Prostate gland (tissue), 2 donors: ENCODE measurements around the gene CAPN3. TPM values are rescaled to one million over a fixed set of nuclear protein-coding genes. Genes with fewer than 3 reads are reported as not detected.

Experiments used
- DNase-seq: peaks from one replicate; pipeline ENCODE4 v3.0.0-alpha.2; 2019; ENCODE audit warnings: low spot score
- H3K27ac ChIP-seq, 2 donors: fragments of 200-600 bp; sonication (generic); 2 replicates each; pipeline ENCODE4 v1.5.1; 2017 to 2019
- H3K27me3 ChIP-seq: fragments of 200-600 bp; sonication (generic); replicated peaks from 2 replicates; pipeline ENCODE4 v1.5.1; 2019; ENCODE audit not compliant: insufficient read depth
- H3K36me3 ChIP-seq, 2 donors: fragments of 200-600 bp; sonication (generic); 1 replicate in 1 of 2; 2 replicates in 1 of 2; pipeline versions ENCODE4 v1.5.1 to v1.8.1; 2017 to 2019
- H3K4me1 ChIP-seq: fragments of 200-600 bp; sonication (generic); replicated peaks from 2 replicates; pipeline ENCODE4 v1.5.1; 2019
- H3K4me3 ChIP-seq, 2 donors: fragments of 200-600 bp; sonication (generic); 2 replicates each; pipeline ENCODE4 v1.5.1; 2017 to 2019
- H3K9me3 ChIP-seq: fragments of 200-600 bp; sonication (generic); 2 replicates; pipeline ENCODE4 v1.5.1; 2017
- POLR2A ChIP-seq: fragments of 450-650 bp; IDR thresholded peaks from one replicate; pipeline ENCODE4 v1.6.1; 2016; ENCODE audit warnings: antibody characterized with exemption, mild to moderate bottlenecking
- POLR2AphosphoS5 ChIP-seq: sonication (generic); formaldehyde crosslinking; IDR thresholded peaks from one replicate; pipeline ENCODE4 v1.6.1; 2017; ENCODE audit warnings: antibody characterized with exemption
- WGBS: methylation state at CpG from one replicate; pipeline ENCODE4 v1.1.5; 2018; 5-methylcytosine and 5-hydroxymethylcytosine counted together
- intact Hi-C: fragments of 100-400 bp; cut with DNase I; formaldehyde crosslinking; loops from one replicate; pipeline ENCODE4 v1.14.2; 2022
- total RNA-seq, 2 donors: library from RNA; depleted of rRNA; stranded (reverse); fragments of >200 nt; gene quantifications; one replicate each; pipeline ENCODE4 v1.1.0, GENCODE V29; 2016
- TF ChIP-seq, protein P1 (sequence below), 4 experiments: fragments of 200-600 bp in 2 of 4; fragments of 450-650 bp in 2 of 4; sonication (generic) in 2 of 4; IDR thresholded peaks; 1 replicate in 3 of 4; 2 replicates in 1 of 4; pipeline ENCODE4 v1.5.1; 2016 to 2019; ENCODE audit warnings: antibody characterized with exemption in 4 of 4, mild to moderate bottlenecking in 2 of 4, moderate library complexity in 2 of 4

The CAPN3 gene
- total RNA-seq, 2 donors from 2014 or later: 5.3 to 15.1 TPM

DNA sequence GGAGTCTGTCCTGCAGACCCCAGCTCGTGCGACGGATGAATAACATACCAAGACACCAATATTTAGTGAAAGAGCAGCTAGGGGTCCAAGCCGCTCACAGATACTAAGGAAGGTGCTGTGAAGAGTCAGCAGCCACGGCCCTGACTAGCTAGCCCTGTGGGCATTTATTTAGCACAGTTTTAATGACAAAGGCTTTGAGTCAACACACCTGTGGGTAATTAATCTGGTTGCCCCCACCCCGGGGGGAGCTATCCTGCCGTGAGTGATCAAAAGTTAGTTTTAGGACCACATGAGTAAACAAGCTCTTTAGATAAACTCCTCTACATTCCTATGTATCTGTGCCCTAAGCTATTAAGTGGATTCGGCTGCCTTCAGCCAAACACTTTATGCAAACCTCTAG is 18.7 kb downstream of the CAPN3 start:
- TF ChIP-seq, protein P1, sequence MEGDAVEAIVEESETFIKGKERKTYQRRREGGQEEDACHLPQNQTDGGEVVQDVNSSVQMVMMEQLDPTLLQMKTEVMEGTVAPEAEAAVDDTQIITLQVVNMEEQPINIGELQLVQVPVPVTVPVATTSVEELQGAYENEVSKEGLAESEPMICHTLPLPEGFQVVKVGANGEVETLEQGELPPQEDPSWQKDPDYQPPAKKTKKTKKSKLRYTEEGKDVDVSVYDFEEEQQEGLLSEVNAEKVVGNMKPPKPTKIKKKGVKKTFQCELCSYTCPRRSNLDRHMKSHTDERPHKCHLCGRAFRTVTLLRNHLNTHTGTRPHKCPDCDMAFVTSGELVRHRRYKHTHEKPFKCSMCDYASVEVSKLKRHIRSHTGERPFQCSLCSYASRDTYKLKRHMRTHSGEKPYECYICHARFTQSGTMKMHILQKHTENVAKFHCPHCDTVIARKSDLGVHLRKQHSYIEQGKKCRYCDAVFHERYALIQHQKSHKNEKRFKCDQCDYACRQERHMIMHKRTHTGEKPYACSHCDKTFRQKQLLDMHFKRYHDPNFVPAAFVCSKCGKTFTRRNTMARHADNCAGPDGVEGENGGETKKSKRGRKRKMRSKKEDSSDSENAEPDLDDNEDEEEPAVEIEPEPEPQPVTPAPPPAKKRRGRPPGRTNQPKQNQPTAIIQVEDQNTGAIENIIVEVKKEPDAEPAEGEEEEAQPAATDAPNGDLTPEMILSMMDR (IDR thresholded peaks at IDR 0.05): no peak
- TF ChIP-seq POLR2A (no peak), POLR2AphosphoS5 (no peak)
- Histone ChIP-seq H3K4me3 (no peak overlapping the region), H3K4me1 (no peaks in the 10 kb centered on the region), H3K27me3 (no peaks in the 10 kb centered on the region), H3K36me3 (no peaks in the 10 kb centered on the region), H3K27ac (no peak overlapping the region), H3K9me3 (no peaks in the 10 kb centered on the region)
- DNase-seq: no peak
- intact Hi-C loops: no loop called here
- 58% methylated on average over 8 of the region's 8 CpGs for WGBS

DNA sequence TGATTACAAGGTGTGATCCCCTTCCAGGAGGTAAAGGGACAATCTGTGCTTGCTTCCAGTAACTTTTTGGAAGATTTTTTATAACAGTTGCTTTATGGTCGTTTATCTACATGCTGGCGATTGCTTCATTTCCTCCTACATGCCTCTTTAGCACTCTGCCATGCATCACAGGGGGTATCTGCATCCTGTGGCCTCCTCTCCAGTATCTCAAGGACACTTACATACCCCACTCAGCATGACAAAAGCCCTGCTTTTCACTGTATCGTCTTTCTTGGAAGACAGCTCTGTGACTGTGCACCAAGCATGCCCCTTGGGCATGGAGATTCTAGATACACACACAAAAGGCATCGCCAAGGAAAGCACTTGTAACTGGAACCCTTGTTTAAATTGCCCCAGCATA is 25.3 kb downstream of the CAPN3 start:
- Histone ChIP-seq H3K4me3 (no peak overlapping the region), H3K4me1 (no peaks in the 10 kb centered on the region), H3K27me3 (no peaks in the 10 kb centered on the region), H3K9me3 (no peaks in the 10 kb centered on the region), H3K27ac (no peak overlapping the region), H3K36me3 (no peaks in the 10 kb centered on the region)
- intact Hi-C loops: no loop called here
- no peak for DNase-seq
- no peak for TF ChIP-seq POLR2AphosphoS5
- no peak for TF ChIP-seq POLR2A
- TF ChIP-seq, protein P1 (IDR thresholded peaks at IDR 0.05): no peak
- 50% methylated on average over 4 of the region's 4 CpGs for WGBS

DNA sequence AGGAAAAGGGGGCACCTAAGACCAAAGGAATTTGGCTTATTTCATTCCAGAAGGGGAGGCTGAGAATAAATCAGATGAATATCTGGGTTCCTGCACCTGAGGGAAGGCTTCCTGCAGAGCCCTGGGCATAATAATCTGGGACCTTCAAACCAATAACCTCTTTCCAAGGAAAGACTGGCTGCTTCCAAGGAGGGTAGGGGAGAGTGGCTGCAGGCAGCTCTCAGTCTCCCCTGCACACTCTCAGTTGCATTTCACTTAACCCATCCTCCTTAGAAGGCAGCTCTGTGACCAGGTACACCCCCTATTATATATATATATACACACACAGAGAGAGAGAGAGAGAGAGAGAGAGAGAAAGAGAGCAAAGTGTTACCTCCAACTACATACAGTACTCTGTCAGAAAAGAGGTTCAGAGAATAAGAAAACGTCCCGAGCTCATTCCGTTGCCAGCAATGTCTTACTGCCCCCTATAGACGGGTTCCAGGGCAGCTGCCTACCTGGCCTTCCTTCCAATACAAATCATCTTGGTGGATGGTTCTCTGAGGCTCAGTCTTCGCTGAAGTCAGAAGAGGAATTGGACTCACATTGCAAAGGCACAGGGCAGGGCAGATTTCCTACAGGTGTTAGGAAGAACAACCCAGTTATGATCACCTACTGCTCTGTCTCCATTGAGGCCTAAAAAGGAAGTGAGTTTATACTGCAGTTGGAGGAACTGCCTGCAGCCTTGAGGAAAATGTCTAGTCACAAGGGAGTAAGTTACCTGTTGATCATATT is 26.1 kb downstream of the CAPN3 start:
- Histone ChIP-seq H3K9me3 (no peaks in the 10 kb centered on the region), H3K4me1 (no peaks in the 10 kb centered on the region), H3K27me3 (no peaks in the 10 kb centered on the region), H3K4me3 (no peak overlapping the region), H3K27ac (no peak overlapping the region), H3K36me3 (no peaks in the 10 kb centered on the region)
- 55% methylated on average over 5 of the region's 5 CpGs for WGBS
- DNase-seq: no peak
- intact Hi-C loops: no loop called here
- TF ChIP-seq, protein P1 (IDR thresholded peaks at IDR 0.05): peak in 3 of 4 experiments; percentile 21 to 31 (median 28)
- TF ChIP-seq POLR2AphosphoS5: no peak

DNA sequence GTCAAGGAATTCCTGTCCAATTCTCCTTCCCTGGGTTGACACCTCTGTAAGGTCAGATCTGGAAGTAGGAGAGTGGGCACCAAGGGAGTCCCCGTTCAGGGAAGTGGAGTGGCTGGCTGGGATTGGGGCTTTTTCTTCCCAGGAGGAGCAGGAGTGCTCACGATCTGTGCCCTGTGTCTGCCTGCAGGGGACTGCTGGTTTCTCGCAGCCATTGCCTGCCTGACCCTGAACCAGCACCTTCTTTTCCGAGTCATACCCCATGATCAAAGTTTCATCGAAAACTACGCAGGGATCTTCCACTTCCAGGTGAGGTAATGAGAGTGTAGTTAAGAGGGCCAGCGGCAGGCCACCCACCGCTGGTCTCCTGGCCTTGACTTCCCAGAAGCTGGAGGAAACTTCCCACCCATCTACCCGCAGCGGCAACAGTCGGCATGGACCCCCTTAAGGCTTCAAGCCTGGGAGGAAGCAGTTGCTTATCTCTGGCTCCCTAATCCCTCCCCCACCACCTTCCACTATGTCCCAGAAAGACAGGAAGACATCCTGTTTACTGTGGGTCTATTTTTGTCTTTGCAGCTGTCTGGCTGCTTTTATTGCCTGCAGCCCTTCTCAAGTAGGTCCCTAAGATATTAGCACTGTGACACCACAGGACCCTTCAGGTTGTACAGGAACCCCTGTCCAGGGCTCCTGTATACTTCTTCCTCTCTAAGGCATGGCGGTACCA is 26.8 kb downstream of the CAPN3 start:
- WGBS: 88% methylated on average over 12 of the region's 12 CpGs

DNA sequence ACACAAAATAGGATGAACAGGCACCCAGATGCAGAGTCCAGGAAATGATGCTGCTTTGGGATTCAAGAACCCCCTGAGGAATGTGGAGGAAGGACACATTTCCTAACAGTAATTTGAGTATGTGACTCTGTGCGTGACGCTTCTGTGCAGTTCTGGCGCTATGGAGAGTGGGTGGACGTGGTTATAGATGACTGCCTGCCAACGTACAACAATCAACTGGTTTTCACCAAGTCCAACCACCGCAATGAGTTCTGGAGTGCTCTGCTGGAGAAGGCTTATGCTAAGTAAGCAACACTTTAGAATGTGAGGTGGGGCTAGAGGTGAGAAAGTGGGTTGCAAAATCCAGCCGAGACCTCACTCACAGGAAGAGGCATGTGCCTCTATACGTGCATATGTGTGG is 28.3 kb downstream of the CAPN3 start:
- intact Hi-C loops: no loop called here
- H3K27ac ChIP-seq: no peak overlapping the region
- H3K27me3 ChIP-seq: no peaks in the 10 kb centered on the region
- H3K4me3 ChIP-seq: no peak overlapping the region
- no peak for DNase-seq
- 88% methylated on average over 8 of the region's 8 CpGs for WGBS
- H3K36me3 ChIP-seq: no peaks in the 10 kb centered on the region
- H3K9me3 ChIP-seq: no peaks in the 10 kb centered on the region
- TF ChIP-seq POLR2AphosphoS5: no peak
- TF ChIP-seq POLR2A: no peak
- TF ChIP-seq, protein P1 (IDR thresholded peaks at IDR 0.05): no peak
- H3K4me1 ChIP-seq: no peaks in the 10 kb centered on the region

More for the DNA sequence above, 26.8 kb downstream of the CAPN3 start:
- TF ChIP-seq POLR2A: no peak
- no peak for TF ChIP-seq POLR2AphosphoS5
- Histone ChIP-seq H3K27ac (no peak overlapping the region), H3K36me3 (no peaks in the 10 kb centered on the region), H3K4me1 (no peaks in the 10 kb centered on the region), H3K27me3 (no peaks in the 10 kb centered on the region), H3K9me3 (no peaks in the 10 kb centered on the region), H3K4me3 (no peak overlapping the region)
- intact Hi-C loops: no loop called here
- no peak for DNase-seq
